ENCODE results near the gene FANCE. TPM values are rescaled to one million over a fixed set of nuclear protein-coding genes. Genes with fewer than 3 reads are reported as not detected.

FANCE gene
- polyA plus RNA-seq, 3 donors = 1.8 to 3.0 (median 2.9) TPM

- TF ChIP-seq, protein P1, sequence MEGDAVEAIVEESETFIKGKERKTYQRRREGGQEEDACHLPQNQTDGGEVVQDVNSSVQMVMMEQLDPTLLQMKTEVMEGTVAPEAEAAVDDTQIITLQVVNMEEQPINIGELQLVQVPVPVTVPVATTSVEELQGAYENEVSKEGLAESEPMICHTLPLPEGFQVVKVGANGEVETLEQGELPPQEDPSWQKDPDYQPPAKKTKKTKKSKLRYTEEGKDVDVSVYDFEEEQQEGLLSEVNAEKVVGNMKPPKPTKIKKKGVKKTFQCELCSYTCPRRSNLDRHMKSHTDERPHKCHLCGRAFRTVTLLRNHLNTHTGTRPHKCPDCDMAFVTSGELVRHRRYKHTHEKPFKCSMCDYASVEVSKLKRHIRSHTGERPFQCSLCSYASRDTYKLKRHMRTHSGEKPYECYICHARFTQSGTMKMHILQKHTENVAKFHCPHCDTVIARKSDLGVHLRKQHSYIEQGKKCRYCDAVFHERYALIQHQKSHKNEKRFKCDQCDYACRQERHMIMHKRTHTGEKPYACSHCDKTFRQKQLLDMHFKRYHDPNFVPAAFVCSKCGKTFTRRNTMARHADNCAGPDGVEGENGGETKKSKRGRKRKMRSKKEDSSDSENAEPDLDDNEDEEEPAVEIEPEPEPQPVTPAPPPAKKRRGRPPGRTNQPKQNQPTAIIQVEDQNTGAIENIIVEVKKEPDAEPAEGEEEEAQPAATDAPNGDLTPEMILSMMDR (IDR thresholded peaks at IDR 0.05) = no peak
- Histone ChIP-seq H3K4me1 (ENCODE audit: control insufficient read depth in 1 of 2, insufficient read depth in 2 of 2, low read length in 2 of 2) (peaks cover 36 to 40% of the 10 kb centered on the region in 2 donors), H2AFZ (ENCODE audit: insufficient read depth, low read depth, low read length, poor library complexity, severe bottlenecking) (no peak overlapping the region), H3K4me3 (replicated peaks in 1 of 3; ENCODE audit: low read depth in 2 of 3, low read length in 3 of 3) (no peak overlapping the region), H3K4me2 (replicated peaks; ENCODE audit: extremely low read depth, low read length, poor library complexity, severe bottlenecking) (no peak overlapping the region), H4K20me1 (ENCODE audit: insufficient read depth, low read length) (peaks cover 10% of the 10 kb centered on the region), H3K79me2 (ENCODE audit: insufficient read depth, low read length) (no peaks in the 10 kb centered on the region), H3K36me3 (replicated peaks in 1 of 2; ENCODE audit: control insufficient read depth in 1 of 2, insufficient read depth in 2 of 2, low read length in 2 of 2) (no peaks in the 10 kb centered on the region), H3K27ac (ENCODE audit: low read depth in 1 of 2, low read length in 2 of 2) (no peak overlapping the region), H3K27me3 (ENCODE audit: control insufficient read depth in 2 of 2, insufficient read depth in 2 of 2, low read length in 2 of 2) (peaks cover 13 to 64% of the 10 kb centered on the region in 2 donors), H3K9ac (ENCODE audit: insufficient read depth, low read length, poor library complexity, severe bottlenecking) (no peak overlapping the region), H3K9me3 (replicated peaks in 1 of 2; ENCODE audit: control insufficient read depth in 1 of 2, insufficient read depth in 1 of 2, low read length in 2 of 2) (peaks cover 0 to 7% of the 10 kb centered on the region in 2 donors)
- H3K27me3 Mint-ChIP-seq (ENCODE audit: low read depth in 3 of 3) = peaks cover 55 to 67% (median 58%) of the 10 kb centered on the region in 3 donors
- no peak overlapping the region for H3K27ac Mint-ChIP-seq
- no peak for DNase-seq
- H3K4me3 Mint-ChIP-seq = peak overlapping the region in 1 of 2 donors; percentile 56
- peaks cover 37% of the 10 kb centered on the region for H3K4me1 Mint-ChIP-seq
- 94% methylated on average over 7 of the region's 8 CpGs for WGBS (ENCODE audit: insufficient coverage)
- intact Hi-C loops (cut with micrococcal nuclease) = no loop called here
- H3K36me3 Mint-ChIP-seq = no peaks in the 10 kb centered on the region
- peaks cover 0 to 9% (median 2%) of the 10 kb centered on the region in 7 donors for H3K9me3 Mint-ChIP-seq
Measured at GRCh38 chr6:35490821-35491557, 38.9 kb downstream of the FANCE start.

GRCh38 chr6:35491558-35492257 lies 39.6 kb downstream of the FANCE start:
- Mint-ChIP-seq H3K27ac (no peak overlapping the region), H3K4me1 (peaks cover 37% of the 10 kb centered on the region), H3K9me3 (peaks cover 0 to 11% (median 2%) of the 10 kb centered on the region in 7 donors), H3K36me3 (no peaks in the 10 kb centered on the region), H3K4me3 (peak overlapping the region in 1 of 2 donors; percentile 67), H3K27me3 (ENCODE audit: low read depth in 3 of 3) (peaks cover 56 to 73% (median 60%) of the 10 kb centered on the region in 3 donors)
- Histone ChIP-seq H3K9me3 (replicated peaks in 1 of 2; ENCODE audit: control insufficient read depth in 1 of 2, insufficient read depth in 1 of 2, low read length in 2 of 2) (peaks cover 0 to 9% of the 10 kb centered on the region in 2 donors), H3K36me3 (replicated peaks in 1 of 2; ENCODE audit: control insufficient read depth in 1 of 2, insufficient read depth in 2 of 2, low read length in 2 of 2) (no peaks in the 10 kb centered on the region), H3K27me3 (ENCODE audit: control insufficient read depth in 2 of 2, insufficient read depth in 2 of 2, low read length in 2 of 2) (peaks cover 14 to 66% of the 10 kb centered on the region in 2 donors), H4K20me1 (ENCODE audit: insufficient read depth, low read length) (peaks cover 10% of the 10 kb centered on the region), H3K4me2 (replicated peaks; ENCODE audit: extremely low read depth, low read length, poor library complexity, severe bottlenecking) (no peak overlapping the region), H3K4me1 (ENCODE audit: control insufficient read depth in 1 of 2, insufficient read depth in 2 of 2, low read length in 2 of 2) (peaks cover 36 to 40% of the 10 kb centered on the region in 2 donors), H3K9ac (ENCODE audit: insufficient read depth, low read length, poor library complexity, severe bottlenecking) (no peak overlapping the region), H3K27ac (ENCODE audit: low read depth in 1 of 2, low read length in 2 of 2) (no peak overlapping the region), H2AFZ (ENCODE audit: insufficient read depth, low read depth, low read length, poor library complexity, severe bottlenecking) (no peak overlapping the region), H3K79me2 (ENCODE audit: insufficient read depth, low read length) (no peaks in the 10 kb centered on the region), H3K4me3 (replicated peaks in 1 of 3; ENCODE audit: low read depth in 2 of 3, low read length in 3 of 3) (no peak overlapping the region)
- 47% methylated on average over 2 of the region's 5 CpGs for WGBS (ENCODE audit: insufficient coverage)
- TF ChIP-seq, protein P1 (IDR thresholded peaks at IDR 0.05) = no peak
- DNase-seq = no peak
- intact Hi-C loops (cut with micrococcal nuclease) = no loop called here

Measured in CD14-positive monocyte (primary cell).